HPDE6-E6E7 (cell line): ENCODE data around the gene SMPD3.

Experiments
- DNase-seq: peaks from one replicate; pipeline ENCODE4 v3.0.0; 2011; ENCODE audit warnings: missing footprints; ENCODE audit errors: extremely low spot score

SMPD3 gene

DNA sequence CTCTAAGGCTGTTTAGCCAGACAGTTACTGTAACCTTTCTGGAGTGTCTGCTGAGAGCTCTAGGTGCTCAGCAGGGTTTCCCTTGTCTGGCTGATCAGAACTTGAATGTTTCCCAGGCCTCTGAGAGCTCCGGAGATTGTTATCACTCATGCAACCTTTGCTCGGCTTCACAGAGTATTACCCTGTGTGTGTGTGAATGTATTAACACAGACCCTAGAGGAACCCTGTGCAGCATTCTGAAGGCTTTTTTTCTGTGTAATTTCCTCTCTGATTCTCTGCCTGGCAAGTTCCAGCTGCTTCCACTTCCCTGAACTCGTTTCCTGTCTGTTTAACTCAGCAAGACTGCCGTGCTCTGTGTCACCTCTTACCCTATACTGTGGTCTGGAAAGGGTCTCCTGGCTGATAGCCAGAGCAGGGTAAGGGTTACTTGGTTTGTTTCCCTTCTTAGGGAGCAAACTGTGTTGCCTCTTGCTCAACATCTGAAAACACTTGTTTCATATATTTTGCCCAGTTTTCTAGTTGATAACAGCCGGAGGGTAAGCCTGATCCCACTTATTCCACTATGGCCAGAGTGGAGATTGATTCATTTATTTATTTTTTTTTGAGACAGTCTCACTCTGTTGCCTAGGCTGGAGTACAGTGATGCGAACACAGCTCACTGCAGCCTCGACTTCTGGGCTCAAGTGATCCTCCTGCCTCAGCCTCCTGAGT lies 115.7 kb downstream of the SMPD3 start:
- DNase-seq: no peak

DNA sequence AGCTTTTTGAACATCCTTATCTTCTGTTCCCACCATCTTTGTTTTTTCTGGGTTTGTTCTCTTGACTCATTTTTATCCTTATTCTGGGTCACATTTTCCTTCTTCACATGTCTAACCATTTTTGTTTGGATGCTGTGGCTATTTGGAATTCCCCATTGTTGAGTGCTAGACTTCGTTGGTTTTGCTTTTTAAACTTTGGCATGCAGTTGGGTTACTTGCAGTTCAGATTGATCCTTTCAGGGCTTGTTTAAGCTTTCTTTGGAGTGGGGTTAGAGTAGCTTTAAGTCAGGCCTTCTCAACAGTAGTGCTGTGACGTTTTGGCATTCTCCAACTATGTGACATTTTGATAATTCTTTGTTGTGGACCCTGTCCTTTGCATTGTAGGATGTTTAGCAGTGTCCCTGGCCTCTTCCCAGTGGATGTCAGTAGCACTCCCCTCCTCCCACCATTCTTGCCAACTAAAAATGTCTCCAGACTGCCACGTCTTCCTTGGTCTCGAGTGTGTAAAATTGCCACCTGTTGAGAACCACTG lies 116.4 kb downstream of the SMPD3 start:
- DNase-seq: no peak

DNA sequence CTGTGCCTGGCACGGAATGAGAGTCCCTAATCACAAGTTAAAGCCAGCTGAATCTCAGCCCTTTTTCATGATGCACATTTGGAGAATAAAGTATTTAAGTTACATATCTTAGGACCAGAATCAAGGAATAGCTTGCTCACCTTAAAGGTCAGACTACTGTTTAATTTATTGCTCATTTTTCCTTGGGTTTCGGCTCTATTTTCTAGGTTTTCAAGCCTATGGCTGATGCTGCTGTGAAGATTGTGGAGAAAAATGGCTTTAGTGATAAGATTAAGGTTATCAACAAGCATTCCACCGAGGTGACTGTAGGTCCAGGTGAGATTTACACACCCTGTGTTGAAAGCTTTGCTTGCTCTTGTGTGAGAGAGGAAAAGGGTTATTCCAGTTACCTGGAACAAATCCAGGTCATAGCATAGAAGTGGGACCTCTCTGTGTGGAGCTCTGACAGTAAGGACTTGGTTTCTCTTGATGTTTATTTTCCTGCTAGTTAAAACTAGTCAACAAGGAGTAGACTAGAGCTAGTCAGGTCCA lies 119.4 kb downstream of the SMPD3 start:
- DNase-seq: no peak

GRCh38 chr16:68328151-68328859 lies 120.0 kb downstream of the SMPD3 start:
- DNase-seq: peak; percentile 92

GRCh38 chr16:68324780-68325357 lies 123.4 kb downstream of the SMPD3 start:
- no peak for DNase-seq

DNA sequence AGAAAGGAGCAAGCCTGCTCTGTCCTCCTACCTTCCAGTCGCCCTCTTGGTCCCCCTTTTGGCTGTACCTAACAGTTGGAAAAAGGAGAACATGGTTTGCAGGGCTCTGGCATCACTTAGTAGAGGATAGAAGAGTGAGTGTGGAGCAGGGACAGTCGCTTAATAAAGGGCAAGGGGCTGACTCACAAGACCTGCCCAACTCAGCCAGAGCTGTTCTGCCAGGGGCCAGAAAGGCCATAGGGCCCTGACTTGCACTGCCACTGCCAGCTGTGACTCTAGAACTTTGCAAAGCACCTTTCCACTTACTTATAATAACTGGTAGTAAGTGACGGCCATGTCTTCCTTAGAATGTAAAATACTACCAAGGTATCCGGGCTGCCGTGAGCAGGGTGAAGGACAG lies 124.0 kb downstream of the SMPD3 start:
- no peak for DNase-seq

DNA sequence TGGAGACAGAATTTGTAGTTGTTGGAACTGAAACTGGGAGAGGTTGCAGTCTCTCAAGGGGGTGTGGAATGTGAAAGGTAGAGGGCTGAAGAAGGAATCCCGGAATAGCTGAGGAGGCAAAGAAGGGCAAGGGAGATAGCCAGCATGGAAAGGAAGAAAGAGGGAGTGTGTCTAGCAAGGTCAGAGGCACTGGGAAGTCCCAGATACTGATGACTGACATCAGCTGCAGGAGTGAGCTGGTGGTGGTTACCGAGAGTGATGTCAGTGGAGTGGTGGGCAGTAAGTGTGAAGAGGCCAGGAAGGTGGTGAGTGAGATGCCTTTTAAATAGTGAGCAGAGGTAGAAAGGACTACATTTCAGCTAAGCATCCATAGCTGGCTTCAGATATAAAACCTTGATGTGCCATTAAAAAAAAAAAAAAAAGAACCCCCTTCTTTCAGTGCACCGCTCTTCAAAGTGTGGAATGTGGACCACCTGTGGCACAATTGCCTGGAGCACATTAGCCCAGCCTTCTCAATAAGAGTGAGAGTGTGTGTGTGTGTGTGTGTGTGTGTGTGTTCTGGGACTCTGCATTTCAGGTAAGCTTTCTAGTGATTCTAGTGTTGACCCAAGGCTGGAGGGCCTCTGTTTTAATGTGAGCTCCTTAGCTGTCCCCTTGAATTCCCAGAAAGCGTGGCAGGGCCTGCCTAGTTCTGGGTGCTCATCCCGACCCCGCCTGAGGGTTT lies 129.0 kb downstream of the SMPD3 start:
- DNase-seq: no peak

DNA sequence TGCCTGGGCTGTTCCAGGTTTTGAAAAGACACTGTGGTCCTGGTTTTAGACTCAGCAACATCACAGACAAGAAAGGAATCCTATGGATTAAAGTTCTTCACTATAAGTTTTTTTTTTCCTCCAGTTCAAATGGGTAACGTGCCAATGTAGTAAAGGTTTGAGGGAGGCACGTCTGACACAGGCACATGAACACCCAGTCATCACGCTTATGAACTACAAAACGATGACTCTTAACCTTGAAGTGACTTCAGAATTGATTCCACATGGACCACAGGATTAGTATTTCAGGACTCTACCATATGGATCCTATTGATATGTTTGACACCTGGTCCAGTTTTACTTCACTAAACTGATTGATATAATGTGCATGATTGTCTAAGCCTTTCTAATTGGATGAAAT lies 135.2 kb downstream of the SMPD3 start:
- DNase-seq: no peak

DNA sequence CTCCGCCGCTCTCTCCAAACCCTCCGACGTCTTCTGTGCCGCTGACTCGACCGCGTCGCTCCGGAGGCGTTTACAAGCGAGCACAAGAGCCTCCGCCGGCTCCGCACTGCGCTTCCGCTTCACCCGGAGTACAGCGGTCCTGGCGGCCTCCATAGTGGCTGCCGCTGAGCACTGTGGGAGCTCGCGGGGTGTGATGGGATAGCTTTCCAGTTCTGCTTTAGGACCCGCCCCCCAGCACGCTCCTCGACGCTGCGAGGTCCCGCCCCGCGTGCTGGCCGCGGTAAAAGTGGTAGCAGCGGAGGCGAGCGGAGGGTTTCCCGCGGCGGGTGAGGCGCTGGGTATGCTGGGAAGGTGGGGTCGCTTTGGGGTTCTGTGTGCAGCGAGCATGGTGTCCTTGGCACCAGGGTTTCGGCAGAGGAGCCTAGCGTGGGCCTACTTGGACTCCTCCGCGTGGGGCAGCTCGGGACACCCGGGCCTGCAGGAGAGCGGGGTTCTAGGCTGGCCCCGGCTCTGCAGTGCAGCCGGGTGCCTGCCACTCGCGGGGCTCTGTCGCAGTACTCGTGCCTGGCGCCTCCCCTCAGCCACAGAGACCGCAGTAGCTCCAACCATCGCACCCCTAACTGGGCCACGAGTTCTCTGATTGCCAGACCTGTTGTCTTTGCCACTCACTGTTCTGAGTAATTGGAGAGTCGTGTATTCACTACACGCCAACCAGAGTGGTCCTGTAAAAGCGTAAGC lies 137.4 kb downstream of the SMPD3 start, which contains the start of the genes PRMT7 and SLC7A6OS:
Gene PRMT7 (plus strand): TSS at position 246 of the 738 bp plus-strand sequence. CDS start 4,961 bp downstream, outside the sequence.
Gene SLC7A6OS (minus strand): TSS at position 173 of the 738 bp plus-strand sequence. CDS start 20 bp downstream, at position 153.
- peak; percentile 99 for DNase-seq

DNA sequence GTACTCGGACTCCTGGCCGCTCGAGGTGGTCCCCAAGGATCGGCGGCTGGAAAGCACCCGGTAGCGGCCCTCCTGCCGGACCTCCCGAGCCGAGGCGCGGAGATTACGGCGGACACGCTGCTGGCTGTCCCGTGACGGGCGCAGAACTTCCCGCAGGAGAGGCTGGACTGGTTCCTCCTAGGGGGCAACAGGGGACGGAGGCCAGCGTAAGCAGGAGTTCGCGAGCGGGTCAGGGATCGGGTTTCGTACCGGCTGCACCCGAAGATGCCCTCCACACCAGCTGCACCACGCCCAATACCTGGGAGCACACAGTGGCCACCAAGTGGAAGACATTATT lies 137.9 kb downstream of the SMPD3 start:
- DNase-seq: peak; percentile 60

- no peak for DNase-seq
Observed at GRCh38 chr16:68309799-68310198, 138.5 kb downstream of the SMPD3 start.
